H9 (cell line): Measurements from ENCODE around the gene KATNB1. TPM values are rescaled to one million over a fixed set of nuclear protein-coding genes. Genes with fewer than 3 reads are reported as not detected.

Experiments
- DNase-seq: peaks from one replicate; pipeline ENCODE4 v3.0.0-alpha.2; 2017
- H2AFZ ChIP-seq: one replicate; pipeline ENCODE4 v1.6.1; 2013; ENCODE audit warnings: mild to moderate bottlenecking, low read length, control low read depth, moderate library complexity
- H2AK5ac ChIP-seq: 2 replicates; pipeline ENCODE4 v1.6.1; 2013; ENCODE audit warnings: low read length, control low read depth, mixed read lengths; ENCODE audit not compliant: insufficient read length
- H2BK120ac ChIP-seq: one replicate; pipeline ENCODE4 v1.6.1; 2013; ENCODE audit warnings: low read depth, mild to moderate bottlenecking, low read length, control low read depth, inconsistent platforms; ENCODE audit not compliant: poor library complexity, severe bottlenecking
- H2BK12ac ChIP-seq: 2 replicates; pipeline ENCODE4 v1.6.1; 2013; ENCODE audit warnings: low read length, control low read depth, mixed read lengths, low read depth; ENCODE audit not compliant: insufficient read length
- H2BK15ac ChIP-seq: 2 replicates; pipeline ENCODE4 v1.6.1; 2013; ENCODE audit warnings: low read depth, low read length, control low read depth
- H2BK20ac ChIP-seq: one replicate; pipeline ENCODE4 v1.6.1; 2013; ENCODE audit warnings: low read depth, mild to moderate bottlenecking, low read length, control low read depth, inconsistent platforms; ENCODE audit not compliant: poor library complexity, severe bottlenecking
- H2BK5ac ChIP-seq: 2 replicates; pipeline ENCODE4 v1.6.1; 2013; ENCODE audit warnings: low read length, control low read depth, mixed read lengths; ENCODE audit not compliant: insufficient read length
- H3K14ac ChIP-seq: 2 replicates; pipeline ENCODE4 v1.6.1; 2013; ENCODE audit warnings: low read length, control low read depth; ENCODE audit not compliant: insufficient read depth
- H3K18ac ChIP-seq: 2 replicates; pipeline ENCODE4 v1.6.1; 2013; ENCODE audit warnings: low read depth, mild to moderate bottlenecking, mixed read lengths, low read length, control low read depth; ENCODE audit not compliant: insufficient read length
- H3K23ac ChIP-seq: 2 replicates; pipeline ENCODE4 v1.6.1; 2013; ENCODE audit warnings: low read length, control low read depth, mixed read lengths, low read depth; ENCODE audit not compliant: insufficient read length
- H3K23me2 ChIP-seq: 2 replicates; pipeline ENCODE4 v1.6.1; 2013; ENCODE audit warnings: low read depth, mild to moderate bottlenecking, mixed read lengths, low read length, control low read depth; ENCODE audit not compliant: insufficient read length, poor library complexity, severe bottlenecking
- H3K27ac ChIP-seq: 2 replicates; pipeline ENCODE4 v1.5.1; 2013; ENCODE audit warnings: low read length, control low read depth, mixed read lengths, low read depth; ENCODE audit not compliant: insufficient read length
- H3K27me3 ChIP-seq: 2 replicates; pipeline ENCODE4 v1.6.1; 2013; ENCODE audit warnings: low read length, control low read depth, inconsistent platforms; ENCODE audit not compliant: insufficient read depth
- H3K4ac ChIP-seq: 2 replicates; pipeline ENCODE4 v1.6.1; 2013; ENCODE audit warnings: low read depth, mild to moderate bottlenecking, control low read depth, inconsistent platforms, low read length, moderate library complexity
- H3K4me1 ChIP-seq: 2 replicates; pipeline ENCODE4 v1.6.1; 2013; ENCODE audit warnings: low read length, control low read depth, inconsistent platforms; ENCODE audit not compliant: insufficient read depth
- H3K4me2 ChIP-seq: 2 replicates; pipeline ENCODE4 v1.6.1; 2013; ENCODE audit warnings: low read length, control low read depth, mixed read lengths; ENCODE audit not compliant: insufficient read length, insufficient read depth
- H3K56ac ChIP-seq: 2 replicates; pipeline ENCODE4 v1.6.1; 2013; ENCODE audit warnings: low read depth, mild to moderate bottlenecking, mixed read lengths, low read length, control low read depth; ENCODE audit not compliant: insufficient read length
- H3K79me1 ChIP-seq: 2 replicates; pipeline ENCODE4 v1.6.1; 2013; ENCODE audit warnings: low read depth, mild to moderate bottlenecking, moderate library complexity, low read length, control low read depth, inconsistent platforms; ENCODE audit not compliant: insufficient read depth, poor library complexity, severe bottlenecking
- H3K79me2 ChIP-seq: 2 replicates; pipeline ENCODE4 v1.6.1; 2013; ENCODE audit warnings: low read length, control low read depth, inconsistent platforms; ENCODE audit not compliant: insufficient read depth
- H3K9ac ChIP-seq: 2 replicates; pipeline ENCODE4 v1.6.1; 2013; ENCODE audit warnings: low read length, control low read depth, mixed read lengths; ENCODE audit not compliant: insufficient read length; ENCODE audit errors: extremely low read depth
- H3K9me3 ChIP-seq: one replicate; pipeline ENCODE4 v1.6.1; 2013; ENCODE audit warnings: low read depth, low read length, inconsistent platforms; ENCODE audit not compliant: control insufficient read depth
- H3T11ph ChIP-seq: one replicate; pipeline ENCODE4 v1.6.1; 2013; ENCODE audit warnings: mild to moderate bottlenecking, low read length, control low read depth, inconsistent platforms
- H4K20me1 ChIP-seq: one replicate; pipeline ENCODE4 v1.6.1; 2013; ENCODE audit not compliant: control insufficient read depth, insufficient read length, insufficient read depth
- H4K5ac ChIP-seq: 2 replicates; pipeline ENCODE4 v1.6.1; 2013; ENCODE audit warnings: low read depth, mild to moderate bottlenecking, mixed read lengths, low read length, control low read depth; ENCODE audit not compliant: insufficient read length
- H4K8ac ChIP-seq: replicated peaks from 2 replicates; pipeline ENCODE4 v1.6.1; 2013; ENCODE audit warnings: low read length, control low read depth, mixed read lengths, low read depth; ENCODE audit not compliant: insufficient read length
- H4K91ac ChIP-seq: 2 replicates; pipeline ENCODE4 v1.6.1; 2013; ENCODE audit warnings: low read depth, mild to moderate bottlenecking, moderate library complexity, mixed read lengths, low read length, control low read depth; ENCODE audit not compliant: insufficient read length
- H3K27ac Mint-ChIP-seq, 3 experiments: 2 replicates in 2 of 3; 3 replicates in 1 of 3; pipeline ENCODE4 v1.8.0; 2020 to 2021; ENCODE audit warnings: mixed read lengths in 3 of 3, mild to moderate bottlenecking in 1 of 3, moderate library complexity in 1 of 3
- H3K27me3 Mint-ChIP-seq: 2 replicates; pipeline ENCODE4 v1.8.0; 2021; ENCODE audit warnings: low read depth, mild to moderate bottlenecking, moderate library complexity, mixed read lengths
- H3K36me3 Mint-ChIP-seq, 3 experiments: 2 replicates in 2 of 3; 3 replicates in 1 of 3; pipeline ENCODE4 v1.8.0; 2020 to 2021; ENCODE audit warnings: low read depth in 3 of 3, mixed read lengths in 3 of 3; ENCODE audit not compliant: insufficient read depth in 1 of 3
- H3K4me1 Mint-ChIP-seq, 2 experiments: 2 replicates each; pipeline ENCODE4 v1.8.0; 2020; ENCODE audit warnings: mixed read lengths in 2 of 2
- H3K4me3 Mint-ChIP-seq, 2 experiments: 2 replicates in 1 of 2; 3 replicates in 1 of 2; pipeline ENCODE4 v1.8.0; 2020 to 2021; ENCODE audit warnings: mild to moderate bottlenecking in 2 of 2, mixed read lengths in 2 of 2, moderate library complexity in 1 of 2
- H3K9me3 Mint-ChIP-seq, 2 experiments: 2 replicates in 1 of 2; 3 replicates in 1 of 2; pipeline ENCODE4 v1.8.0; 2020; ENCODE audit warnings: mild to moderate bottlenecking in 2 of 2, mixed read lengths in 2 of 2, moderate library complexity in 1 of 2
- CTCF ChIP-seq: fragments of 200-600 bp; sonication (generic); conservative IDR thresholded peaks from 3 replicates; pipeline ENCODE4 v1.8.0; 2021; ENCODE audit warnings: antibody characterized with exemption, mild to moderate bottlenecking
- WGBS: extraction: QIAGEN DNeasy Blood & Tissue Kit; methylation state at CpG from one replicate; pipeline ENCODE4 v1.1.7; 2013; ENCODE audit warnings: missing lambda C conversion rate, low lambda C conversion rate, mixed read lengths; ENCODE audit not compliant: insufficient read length; ENCODE audit errors: extremely low coverage; 5-methylcytosine and 5-hydroxymethylcytosine counted together
- total RNA-seq: library from RNA; stranded (reverse); gene quantifications from 2 replicates; pipeline ENCODE4 v1.2.1, GENCODE V29; 2021

The KATNB1 gene
- total RNA-seq, 1 experiment from 2014 or later, result 29.9 TPM

DNA sequence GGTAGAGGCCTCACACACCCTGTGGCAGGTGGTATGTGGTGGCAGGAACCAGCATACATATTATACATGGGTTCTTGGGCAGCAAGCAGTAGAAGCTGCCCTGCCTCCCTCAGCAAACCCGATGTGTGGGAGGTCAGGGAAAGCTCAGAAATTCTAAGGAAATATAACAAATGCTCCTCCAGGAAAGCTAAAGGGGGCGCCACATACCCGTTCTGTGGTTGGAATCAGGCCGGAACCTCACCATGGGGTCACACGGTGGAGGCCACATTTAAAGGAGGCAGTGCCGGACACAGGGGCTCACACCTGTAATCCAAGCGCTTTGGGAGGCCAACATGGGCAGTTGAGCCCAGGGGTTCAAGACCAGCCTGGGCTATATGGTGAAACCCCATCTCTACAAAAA lies 12.4 kb upstream of the KATNB1 start:
- no CpG with 5 or more reads among the region's 7 CpGs for WGBS
- Histone ChIP-seq H3K23me2 (no peaks in the 10 kb centered on the region), H3K56ac (no peak overlapping the region), H3K4ac (no peak overlapping the region), H4K5ac (no peak overlapping the region), H2BK20ac (no peak overlapping the region), H3K9me3 (no peaks in the 10 kb centered on the region), H3K4me2 (no peak overlapping the region), H3K9ac (no peak overlapping the region), H4K20me1 (no peaks in the 10 kb centered on the region), H3K79me2 (no peaks in the 10 kb centered on the region), H3K27ac (no peak overlapping the region), H3K18ac (no peak overlapping the region), H2AK5ac (no peak overlapping the region), H3K79me1 (no peaks in the 10 kb centered on the region), H2AFZ (no peak overlapping the region), H3K23ac (no peak overlapping the region), H2BK5ac (no peak overlapping the region), H3K27me3 (no peaks in the 10 kb centered on the region), H2BK12ac (no peak overlapping the region), H4K91ac (no peak overlapping the region), H2BK120ac (no peak overlapping the region), H3K4me1 (no peaks in the 10 kb centered on the region), H2BK15ac (no peak overlapping the region), H3T11ph (no peak overlapping the region), H4K8ac (no peak overlapping the region), H3K14ac (no peak overlapping the region)
- no peaks in the 10 kb centered on the region for H3K9me3 Mint-ChIP-seq
- TF ChIP-seq CTCF, result peak; percentile 70
- no peaks in the 10 kb centered on the region for H3K36me3 Mint-ChIP-seq
- DNase-seq, result peak; percentile 73
- H3K27me3 Mint-ChIP-seq, result no peaks in the 10 kb centered on the region; the same call in 1 of the 2 replicates
- H3K4me1 Mint-ChIP-seq, result 0 out of 4 replicates have a peak, but pooled peaks cover 0 to 3% of the 10 kb centered on the region in 2 experiments
- H3K27ac Mint-ChIP-seq, result no peak overlapping the region
- no peak overlapping the region for H3K4me3 Mint-ChIP-seq
